Endothelial cell of umbilical vein (primary cell): ENCODE measurements around the gene SLC46A1. TPM values are rescaled to one million over a fixed set of nuclear protein-coding genes. Genes with fewer than 3 reads are reported as not detected.

Experiments
- BruUV-seq: library from RNA; stranded (reverse); fragments of 400-500 nt; replicated peaks from 2 replicates; lab custom pipeline; 2021; lab: Mats Ljungman, UMichigan
- CTCF ChIA-PET: fragments of 300-600, 350-600 bp; sonication (Branson Sonifier 250); formaldehyde crosslinking; loops from one replicate; lab custom pipeline; 2021; ENCODE audit warnings: antibody characterized with exemption, inconsistent platforms; lab: Charles Lee
- POLR2A ChIA-PET: fragments of 300-600, 350-600 bp; sonication (Branson Sonifier 250); formaldehyde crosslinking; loops from one replicate; lab custom pipeline; 2021; ENCODE audit warnings: antibody characterized with exemption, inconsistent platforms; lab: Charles Lee
- DNase-seq: peaks from one replicate; pipeline ENCODE4 v3.0.0-alpha.2; 2011; ENCODE audit warnings: low read depth, low spot score
- FAIRE-seq: peaks from 2 replicates; lab custom pipeline; 2011; peaks lifted over from hg19 to GRCh38; lab: Jason Lieb, UNC
- H2AFZ ChIP-seq: 2 replicates; pipeline ENCODE4 v1.6.0; 2012; ENCODE audit warnings: low read depth, low read length, control low read depth, inconsistent platforms
- H3K27ac ChIP-seq: 2 replicates; pipeline ENCODE4 v1.5.1; 2011; ENCODE audit warnings: low read depth, mild to moderate bottlenecking, control low read depth, low read length, moderate library complexity; ENCODE audit not compliant: insufficient read depth
- H3K27me3 ChIP-seq, 2 experiments: 2 replicates each; pipeline versions ENCODE4 v1.6.0 to v1.6.1; 2011; ENCODE audit warnings: low read length in 2 of 2, mixed read lengths in 1 of 2; ENCODE audit not compliant: control insufficient read depth in 2 of 2, insufficient read depth in 2 of 2
- H3K36me3 ChIP-seq, 2 experiments: 2 replicates in 1 of 2; 3 replicates in 1 of 2; pipeline ENCODE4 v1.5.1; 2011; ENCODE audit warnings: low read length in 2 of 2, mild to moderate bottlenecking in 1 of 2, moderate library complexity in 1 of 2; ENCODE audit not compliant: control insufficient read depth in 2 of 2, insufficient read depth in 2 of 2; ENCODE audit errors: extremely low read depth in 1 of 2
- H3K4me1 ChIP-seq: 3 replicates; pipeline ENCODE4 v1.5.1; 2011; ENCODE audit warnings: mild to moderate bottlenecking, low read length; ENCODE audit not compliant: control insufficient read depth, insufficient read depth; ENCODE audit errors: extremely low read depth
- H3K4me2 ChIP-seq: 2 replicates; pipeline ENCODE4 v1.6.1; 2011; ENCODE audit warnings: low read length, control low read depth, mixed read lengths; ENCODE audit not compliant: insufficient read depth
- H3K4me3 ChIP-seq, 3 experiments: fragments of 200-600 bp in 1 of 3; sonication (generic), shearing (Covaris generic) in 1 of 3; replicated peaks in 1 of 3; 2 replicates each; pipeline ENCODE4 v1.5.1; 2011 to 2016; ENCODE audit warnings: control low read depth in 3 of 3, low read length in 3 of 3, mild to moderate bottlenecking in 2 of 3, inconsistent platforms in 1 of 3, low read depth in 1 of 3, moderate library complexity in 1 of 3; ENCODE audit not compliant: insufficient read depth in 1 of 3
- H3K79me2 ChIP-seq: 2 replicates; pipeline ENCODE4 v1.6.0; 2012; ENCODE audit warnings: low read length, inconsistent platforms; ENCODE audit not compliant: control insufficient read depth, insufficient read depth
- H3K9ac ChIP-seq: replicated peaks from 2 replicates; pipeline ENCODE3; 2011; ENCODE audit warnings: low read length, control low read depth; ENCODE audit not compliant: insufficient read depth; ENCODE audit errors: extremely low read depth
- H3K9me1 ChIP-seq: replicated peaks from 3 replicates; pipeline ENCODE4 v1.6.0; 2011; ENCODE audit warnings: mild to moderate bottlenecking, low read length; ENCODE audit not compliant: control insufficient read depth, insufficient read depth; ENCODE audit errors: extremely low read depth
- H3K9me3 ChIP-seq: replicated peaks from 2 replicates; pipeline ENCODE4 v1.5.1; 2012; ENCODE audit warnings: low read length, inconsistent platforms; ENCODE audit not compliant: control insufficient read depth, insufficient read depth
- H4K20me1 ChIP-seq: replicated peaks from 2 replicates; pipeline ENCODE3; 2011; ENCODE audit warnings: mild to moderate bottlenecking, low read length; ENCODE audit not compliant: control insufficient read depth, insufficient read depth; ENCODE audit errors: extremely low read depth
- GATA2 ChIP-seq: IDR thresholded peaks from 2 replicates; pipeline ENCODE4 v1.7.0; 2011; ENCODE audit warnings: low read depth, mild to moderate bottlenecking, moderate library complexity, mixed read lengths, low read length; ENCODE audit not compliant: insufficient read length, insufficient read depth
- dilution Hi-C: fragments of 300-500 bp; cut with MboI; formaldehyde crosslinking; loops from one replicate; pipeline ENCODE4 v1.15.0; 2019; ENCODE audit warnings: low sequenced_read_pairs; ENCODE audit not compliant: extremely low pct_ligation_motif_present
- intact Hi-C: fragments of 100-400 bp; cut with micrococcal nuclease; formaldehyde crosslinking; loops from one replicate; pipeline ENCODE4 v1.10.0; 2022
- polyA plus RNA-seq, 4 experiments: library from polyadenylated mRNA; depleted of rRNA in 3 of 4; stranded (reverse) in 3 of 4; unstranded in 1 of 4; fragments of >200 nt; gene quantifications; 2 replicates each; pipeline versions ENCODE4 v1.2.1 to v1.2.3, GENCODE V29; 2011 to 2012; ENCODE audit warnings: missing spikeins in 1 of 4
- total RNA-seq: library from RNA; stranded (reverse); gene quantifications from 2 replicates; pipeline ENCODE4 v1.2.3, GENCODE V29; 2021
- TF ChIP-seq, protein P1 (sequence below): IDR thresholded peaks from 2 replicates; pipeline ENCODE4 v1.6.1; 2011; ENCODE audit not compliant: insufficient read depth, insufficient read length
- TF ChIP-seq, protein P2 (sequence below), 2 donors: IDR thresholded peaks; 1 replicate in 1 of 2; 2 replicates in 1 of 2; pipeline ENCODE4 v1.5.1; 2011; ENCODE audit warnings: low read length in 2 of 2, mild to moderate bottlenecking in 2 of 2, moderate library complexity in 2 of 2, control low read depth in 1 of 2, inconsistent platforms in 1 of 2, low read depth in 1 of 2; ENCODE audit not compliant: insufficient read depth in 1 of 2; ENCODE audit errors: extremely low read depth in 1 of 2

SLC46A1 gene
- total and polyA plus RNA-seq, 2 donors (not counting 3 experiments of a cell fraction or from before 2014, with no cell fraction given): 2.6 to 4.1 TPM

DNA sequence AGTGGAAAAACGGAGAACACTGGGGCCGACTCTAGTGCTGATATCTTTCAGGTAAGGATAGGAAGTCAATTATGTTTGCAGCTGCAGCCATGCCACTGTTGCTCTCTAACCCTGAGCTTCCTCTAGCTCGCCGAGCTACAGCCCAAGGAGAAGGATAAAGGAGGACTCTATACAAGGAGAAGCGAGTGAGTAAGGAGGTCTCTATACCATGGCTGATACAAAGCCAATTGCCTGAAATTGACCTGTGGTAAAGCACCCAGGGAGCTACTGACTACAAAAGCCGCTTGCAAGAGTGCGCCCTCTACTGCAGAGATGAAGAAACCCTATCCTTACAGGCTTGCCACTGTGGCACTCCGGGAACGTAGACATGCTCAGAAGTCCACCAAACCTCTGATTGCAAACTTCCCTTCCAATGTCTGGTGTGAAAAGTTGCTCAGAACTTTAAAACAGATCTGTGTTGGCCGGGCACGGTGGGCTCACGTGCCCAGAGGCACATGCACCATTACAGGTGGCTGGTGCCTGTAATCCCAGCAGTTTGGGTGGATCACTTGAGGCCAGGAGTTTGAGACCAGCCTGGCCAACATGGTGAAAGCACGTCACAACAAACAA, 10.8 kb upstream of the SLC46A1 start:
- Histone ChIP-seq H3K27me3 (peaks cover 9 to 19% of the 10 kb centered on the region in 2 experiments), H3K4me3 (no peak overlapping the region), H3K79me2 (no peaks in the 10 kb centered on the region), H3K27ac (no peak overlapping the region), H3K9ac (no peak overlapping the region), H3K9me1 (no peaks in the 10 kb centered on the region), H3K9me3 (no peaks in the 10 kb centered on the region), H3K4me1 (no peaks in the 10 kb centered on the region), H3K4me2 (no peak overlapping the region), H2AFZ (no peak overlapping the region), H4K20me1 (no peaks in the 10 kb centered on the region), H3K36me3 (no peaks in the 10 kb centered on the region)
- BruUV-seq: no TSS peak
- intact Hi-C loops (loop anchor here (1.0 to 2.0 kb wide), 3 partner anchors 36 to 70 kb away; partner anchors contain the start of gene POLDIP2), dilution Hi-C loops (no loop called here)
- POLR2A ChIA-PET: no interaction called here
- DNase-seq (peak; percentile 61), FAIRE-seq (peak; percentile 91)
- CTCF ChIA-PET: interaction anchor here (0.6 to 3.1 kb wide), 35 partner anchors 9 to 611 kb away, joined by 3 to 36 read pairs (median 6); partner anchors contain the start of genes IFT20, POLDIP2, SARM1 and SEBOX
- TF ChIP-seq, protein P1, sequence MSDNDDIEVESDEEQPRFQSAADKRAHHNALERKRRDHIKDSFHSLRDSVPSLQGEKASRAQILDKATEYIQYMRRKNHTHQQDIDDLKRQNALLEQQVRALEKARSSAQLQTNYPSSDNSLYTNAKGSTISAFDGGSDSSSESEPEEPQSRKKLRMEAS: no peak
- TF ChIP-seq, protein P2, sequence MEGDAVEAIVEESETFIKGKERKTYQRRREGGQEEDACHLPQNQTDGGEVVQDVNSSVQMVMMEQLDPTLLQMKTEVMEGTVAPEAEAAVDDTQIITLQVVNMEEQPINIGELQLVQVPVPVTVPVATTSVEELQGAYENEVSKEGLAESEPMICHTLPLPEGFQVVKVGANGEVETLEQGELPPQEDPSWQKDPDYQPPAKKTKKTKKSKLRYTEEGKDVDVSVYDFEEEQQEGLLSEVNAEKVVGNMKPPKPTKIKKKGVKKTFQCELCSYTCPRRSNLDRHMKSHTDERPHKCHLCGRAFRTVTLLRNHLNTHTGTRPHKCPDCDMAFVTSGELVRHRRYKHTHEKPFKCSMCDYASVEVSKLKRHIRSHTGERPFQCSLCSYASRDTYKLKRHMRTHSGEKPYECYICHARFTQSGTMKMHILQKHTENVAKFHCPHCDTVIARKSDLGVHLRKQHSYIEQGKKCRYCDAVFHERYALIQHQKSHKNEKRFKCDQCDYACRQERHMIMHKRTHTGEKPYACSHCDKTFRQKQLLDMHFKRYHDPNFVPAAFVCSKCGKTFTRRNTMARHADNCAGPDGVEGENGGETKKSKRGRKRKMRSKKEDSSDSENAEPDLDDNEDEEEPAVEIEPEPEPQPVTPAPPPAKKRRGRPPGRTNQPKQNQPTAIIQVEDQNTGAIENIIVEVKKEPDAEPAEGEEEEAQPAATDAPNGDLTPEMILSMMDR (IDR thresholded peaks at IDR 0.05; ENCODE audit: extremely low read depth in 1 of 2, insufficient read depth in 1 of 2, low read depth in 1 of 2, low read length in 2 of 2): peak; percentile 76 to 85
- no peak for TF ChIP-seq GATA2
